Cardiac fibroblast (primary cell): ENCODE data around the gene NDST1.
A peak's percentile ranks its signal among the peaks of the same experiment; 100 is the strongest.

Experiments used
- DNase-seq, 2 donors: peaks; one replicate each; pipeline versions ENCODE4 v3.0.0 to v3.0.0-alpha.2; 2010; ENCODE audit warnings: low read depth in 2 of 2
- H3K4me3 ChIP-seq, 2 donors: replicated peaks in 1 of 2; 1 replicate in 1 of 2; 2 replicates in 1 of 2; pipeline ENCODE4 v1.5.1; 2011; ENCODE audit warnings: low read depth in 2 of 2, low read length in 2 of 2, mild to moderate bottlenecking in 2 of 2, moderate library complexity in 1 of 2
- CTCF ChIP-seq: IDR thresholded peaks from one replicate; pipeline ENCODE4 v1.5.1; 2011; ENCODE audit warnings: low read depth, mild to moderate bottlenecking, low read length, inconsistent platforms

Gene NDST1

GRCh38 chr5:150535611-150536010 lies 27.7 kb downstream of the NDST1 start:
- H3K4me3 ChIP-seq, result no peak overlapping the region
- DNase-seq, result no peak
- no peak for TF ChIP-seq CTCF

- no peak for TF ChIP-seq CTCF
- peak; percentile 47 to 56 for DNase-seq
- H3K4me3 ChIP-seq, result no peak overlapping the region
Measured at GRCh38 chr5:150538007-150538917, 30.3 kb downstream of the NDST1 start.

GRCh38 chr5:150539206-150539605 lies 31.3 kb downstream of the NDST1 start:
- TF ChIP-seq CTCF, result no peak
- no peak overlapping the region for H3K4me3 ChIP-seq
- DNase-seq, result no peak

- no peak overlapping the region for H3K4me3 ChIP-seq
- no peak for TF ChIP-seq CTCF
- DNase-seq, result no peak
Measured at GRCh38 chr5:150540042-150540441, 32.1 kb downstream of the NDST1 start.

- no peak for TF ChIP-seq CTCF
- H3K4me3 ChIP-seq, result no peak overlapping the region
- peak; percentile 96 to 98 for DNase-seq
Measured at GRCh38 chr5:150540615-150541396, 32.9 kb downstream of the NDST1 start.

GRCh38 chr5:150541397-150541675 lies 33.4 kb downstream of the NDST1 start:
- no peak overlapping the region for H3K4me3 ChIP-seq
- TF ChIP-seq CTCF, result no peak
- DNase-seq, result no peak
